ENCODE results near the gene PIP5K1A. TPM values are rescaled to one million over a fixed set of nuclear protein-coding genes. Genes with fewer than 3 reads are reported as not detected.

Gene PIP5K1A
- total RNA-seq, 4 donors from 2014 or later, result 66.8 to 240 (median 92.6) TPM

GRCh38 chr1:151294742-151295462 lies 96.5 kb downstream of the PIP5K1A start:
- no peak overlapping the region for H3K27ac ChIP-seq
- no peaks in the 10 kb centered on the region for H3K36me3 ChIP-seq
- no peaks in the 10 kb centered on the region for H3K9me3 ChIP-seq
- H3K27me3 ChIP-seq, result no peaks in the 10 kb centered on the region
- no peak for DNase-seq
- intact Hi-C loops (cut with DNase I; ENCODE audit: low total_unique reads), result loop anchor here (10.0 kb wide), 1 partner anchor 100 kb away; the partner anchor contains the start of gene PSMB4
- no peaks in the 10 kb centered on the region for H3K4me1 ChIP-seq
- TF ChIP-seq CTCF (IDR thresholded peaks at IDR 0.05) (no peak), POLR2A (IDR thresholded peaks at IDR 0.05) (no peak)
- H3K4me3 ChIP-seq, result no peak overlapping the region

Other genes starting within 250 kb of the PIP5K1A start
- 100 to 1,000 TPM in 3 of 4 donors, 10 to 100 TPM in 1; 74.9 to 191 (median 147) TPM for gene CERS2, start 223.7 kb upstream of the PIP5K1A start, total RNA-seq
- gene ANXA9, start 216.3 kb upstream of the PIP5K1A start, total RNA-seq, result 10 to 100 TPM in 1 of 4 donors, 1 to 10 TPM in 3; 2.3 to 54.3 (median 6.2) TPM
- gene MINDY1, start 191.7 kb upstream of the PIP5K1A start, total RNA-seq, result 10 to 100 TPM in 3 of 4 donors, 1 to 10 TPM in 1; 10.0 to 37.7 (median 24.6) TPM
- gene PRUNE1, start 190.1 kb upstream of the PIP5K1A start, total RNA-seq, result 10 to 100 TPM in 3 of 4 donors, 1 to 10 TPM in 1; 10.0 to 26.4 (median 20.1) TPM
- under 1 TPM in 2 of 4 donors, not detected in 2; 0.24 to 0.55 TPM for gene BNIPL, start 162.0 kb upstream of the PIP5K1A start, total RNA-seq
- 1 to 10 TPM in 3 of 4 donors, under 1 TPM in 1; 0.59 to 8.5 (median 3.8) TPM for gene C1orf56, start 150.8 kb upstream of the PIP5K1A start, total RNA-seq
- 10 to 100 TPM; 21.5 to 80.8 (median 39.4) TPM for gene CDC42SE1, start 138.9 kb upstream of the PIP5K1A start, total RNA-seq
- 10 to 100 TPM in 1 of 4 donors, 1 to 10 TPM in 3; 1.3 to 10.6 (median 5.6) TPM for gene MLLT11, start 138.2 kb upstream of the PIP5K1A start, total RNA-seq
- gene GABPB2, start 127.8 kb upstream of the PIP5K1A start, total RNA-seq, result 100 to 1,000 TPM in 1 of 4 donors, 10 to 100 TPM in 2, 1 to 10 TPM in 1; 7.4 to 285 (median 21.2) TPM
- 10 to 100 TPM in 2 of 4 donors, 1 to 10 TPM in 1, under 1 TPM in 1; 0.88 to 31.3 (median 10.4) TPM for gene SEMA6C, start 51.9 kb upstream of the PIP5K1A start, total RNA-seq
- gene TNFAIP8L2, start 41.9 kb upstream of the PIP5K1A start, total RNA-seq, result 10 to 100 TPM in 1 of 4 donors, 1 to 10 TPM in 3; 1.0 to 27.1 (median 3.1) TPM
- 10 to 100 TPM in 2 of 4 donors, 1 to 10 TPM in 2; 6.4 to 32.9 (median 11.1) TPM for gene LYSMD1, start 32.6 kb upstream of the PIP5K1A start, total RNA-seq
- gene SCNM1, start 32.4 kb upstream of the PIP5K1A start, total RNA-seq, result 100 to 1,000 TPM in 1 of 4 donors, 10 to 100 TPM in 2, 1 to 10 TPM in 1; 3.2 to 186 (median 21.3) TPM
- gene TMOD4, start 22.6 kb upstream of the PIP5K1A start, total RNA-seq, result under 1 TPM in 1 of 4 donors, not detected in 3; 0.26 TPM
- 10 to 100 TPM; 22.3 to 53.5 (median 32.7) TPM for gene VPS72, start 8.4 kb upstream of the PIP5K1A start, total RNA-seq
- gene PSMD4, start 56.2 kb downstream of the PIP5K1A start, total RNA-seq, result 100 to 1,000 TPM in 1 of 4 donors, 10 to 100 TPM in 3; 73.5 to 114 (median 89.1) TPM
- 10 to 100 TPM in 2 of 4 donors, 1 to 10 TPM in 2; 6.4 to 31.9 (median 10.9) TPM for gene ZNF687, start 83.7 kb downstream of the PIP5K1A start, total RNA-seq
- 100 to 1,000 TPM in 1 of 4 donors, 10 to 100 TPM in 3; 15.9 to 155 (median 44.1) TPM for gene PI4KB, start 128.9 kb downstream of the PIP5K1A start, total RNA-seq
- gene RFX5, start 148.7 kb downstream of the PIP5K1A start, total RNA-seq, result 10 to 100 TPM; 22.9 to 66.4 (median 34.1) TPM
- 100 to 1,000 TPM in 1 of 4 donors, 10 to 100 TPM in 3; 38.2 to 108 (median 61.6) TPM for gene SELENBP1, start 174.2 kb downstream of the PIP5K1A start, total RNA-seq
- 100 to 1,000 TPM; 192 to 336 (median 244) TPM for gene PSMB4, start 201.0 kb downstream of the PIP5K1A start, total RNA-seq

Measured in uterus (tissue), 4 donors.